HepG2 (cell line): ENCODE data around the gene DDC. TPM values are rescaled to one million over a fixed set of nuclear protein-coding genes. Genes with fewer than 3 reads are reported as not detected.

Experiments
- HNF1A ChIP-seq, 2 experiments: sonication (generic) in 1 of 2; formaldehyde crosslinking in 1 of 2; IDR thresholded peaks; 2 replicates each; pipeline versions ENCODE4 v1.4.0 to v1.6.1; 2016 to 2020; ENCODE audit warnings: borderline replicate concordance in 1 of 2, low read depth in 1 of 2, mild to moderate bottlenecking in 1 of 2, missing genetic modification reagents in 1 of 2
- IRF9 ChIP-seq: sonication (generic); formaldehyde crosslinking; IDR thresholded peaks from 2 replicates; pipeline ENCODE4 v1.8.0; 2022; ENCODE audit warnings: missing genetic modification reagents, mild to moderate bottlenecking, borderline replicate concordance
- KAT2B ChIP-seq: fragments of 150-350 bp; IDR thresholded peaks from 2 replicates; pipeline ENCODE4 v1.6.1; 2014; ENCODE audit warnings: low read depth, low read length, borderline replicate concordance
- MED1 ChIP-seq: sonication (generic); formaldehyde crosslinking; IDR thresholded peaks from 2 replicates; pipeline ENCODE4 v1.4.0; 2020; ENCODE audit warnings: missing genetic modification reagents
- MYPOP ChIP-seq: sonication (generic); formaldehyde crosslinking; IDR thresholded peaks from 2 replicates; pipeline ENCODE4 v1.8.1; 2023; ENCODE audit warnings: mild to moderate bottlenecking, moderate library complexity, missing genetic modification reagents
- NFYC ChIP-seq: IDR thresholded peaks from 2 replicates; pipeline ENCODE4 v1.6.1; 2016; ENCODE audit warnings: missing genetic modification reagents, missing compliant biosample characterization
- PATZ1 ChIP-seq: sonication (generic); formaldehyde crosslinking; IDR thresholded peaks from 2 replicates; pipeline ENCODE4 v1.4.0; 2020; ENCODE audit warnings: missing genetic modification reagents
- PREB ChIP-seq: sonication (generic); formaldehyde crosslinking; IDR thresholded peaks from 2 replicates; pipeline ENCODE4 v1.4.0; 2020; ENCODE audit warnings: missing genetic modification reagents
- TCF7 ChIP-seq: sonication (generic); IDR thresholded peaks from 2 replicates; pipeline ENCODE4 v1.6.1; 2016; ENCODE audit warnings: antibody characterized with exemption, low read depth
- ZNF10 ChIP-seq: sonication (generic); formaldehyde crosslinking; IDR thresholded peaks from 2 replicates; pipeline ENCODE4 v1.4.0; 2020; ENCODE audit warnings: mild to moderate bottlenecking, low read depth, missing genetic modification reagents, borderline replicate concordance
- ZNF207 ChIP-seq: fragments of 450-650 bp; IDR thresholded peaks from 2 replicates; pipeline ENCODE4 v1.6.1; 2016; ENCODE audit warnings: antibody characterized with exemption, borderline replicate concordance
- ZNF609 ChIP-seq: sonication (generic); formaldehyde crosslinking; IDR thresholded peaks from 2 replicates; pipeline ENCODE4 v1.4.0; 2020; ENCODE audit warnings: mild to moderate bottlenecking, missing genetic modification reagents, borderline replicate concordance
- polyA plus RNA-seq, 8 experiments: library from polyadenylated mRNA; depleted of rRNA in 3 of 8; stranded (reverse) in 7 of 8; unstranded in 1 of 8; fragments of >200 nt; fragmentation: Illumina TruSeq in 4 of 8; extraction: Trizol in 4 of 8; gene quantifications; 2 replicates each; pipeline versions ENCODE4 v1.2.1 to v1.2.3, GENCODE V29; 2011 to 2016; ENCODE audit warnings: low read depth in 4 of 8, missing spikeins in 1 of 8, mixed read lengths in 1 of 8; ENCODE audit not compliant: insufficient read depth in 1 of 8
- total RNA-seq, 5 experiments: library from RNA; depleted of rRNA; stranded (reverse); fragments of >200 nt; fragmentation: Illumina TruSeq; extraction: Trizol; gene quantifications; 2 replicates each; pipeline ENCODE4 v1.2.3, GENCODE V29; 2016; ENCODE audit warnings: low read depth in 1 of 5

The DDC gene
- total and polyA plus RNA-seq, 2 of the 13 experiments (the other 11 are each of a cell fraction or from before 2014, with no cell fraction given): 11.7 to 93.3 TPM

GRCh38 chr7:50449881-50450589 is 115.2 kb downstream of the DDC start, which contains the start of gene FIGNL1 (continued):
- TF ChIP-seq ZNF609: no peak
- TF ChIP-seq ZNF207: no peak
- TF ChIP-seq ZNF10 (CRISPR knock-in tag): no peak
- TF ChIP-seq MED1 (CRISPR knock-in tag): peak; percentile 38; the same call in 1 of the 2 replicates
- peak; percentile 85; the same call in 1 of the 2 replicates for TF ChIP-seq MYPOP (CRISPR knock-in tag)
- TF ChIP-seq TCF7: no peak
- TF ChIP-seq PATZ1 (CRISPR knock-in tag): 0 out of 2 replicates have a peak, but pooled peaks have one; percentile 14
- no peak for TF ChIP-seq KAT2B
- no peak for TF ChIP-seq HNF1A (IDR thresholded peaks at IDR 0.05; ENCODE audit: low read depth)
- peak; percentile 24; the same call in 1 of the 2 replicates for TF ChIP-seq HNF1A (CRISPR knock-in tag; IDR thresholded peaks at IDR 0.05; ENCODE audit: borderline replicate concordance)
- no peak; the same call in 1 of the 2 replicates for TF ChIP-seq NFYC (CRISPR knock-in tag)
- no peak for TF ChIP-seq PREB (CRISPR knock-in tag)
- TF ChIP-seq IRF9: 0 out of 2 replicates have a peak, but pooled peaks have one; percentile 42
